IMR-90 (cell line): ENCODE measurements around the gene RAX2. TPM values are rescaled to one million over a fixed set of nuclear protein-coding genes. Genes with fewer than 3 reads are reported as not detected.

Experiments used
- ATAC-seq: fragments of 200-7000 bp; cut with Tn5 transposase; 2 replicates; pipeline ENCODE4 v1.9.1; 2020; ENCODE audit warnings: low read depth, mild to moderate bottlenecking, moderate library complexity
- BruUV-seq: library from RNA; stranded (reverse); fragments of 400-500 nt; replicated peaks from 2 replicates; lab custom pipeline; 2021; lab: Mats Ljungman, UMichigan
- CTCF ChIA-PET: fragments of 300-600 bp; formaldehyde crosslinking; extraction: SDS; loops from one replicate; lab custom pipeline; 2021; ENCODE audit warnings: antibody characterized with exemption; lab: Yijun Ruan, JAX
- POLR2A ChIA-PET: fragments of 300-600 bp; sonication (Branson Sonifier 250); formaldehyde crosslinking; loops from one replicate; lab custom pipeline; 2022; ENCODE audit warnings: antibody characterized with exemption; ENCODE audit not compliant: unreplicated experiment; lab: Charles Lee
- DNase-seq: peaks from one replicate; pipeline ENCODE4 v3.0.0; 2013
- H2AFZ ChIP-seq: replicated peaks from 2 replicates; pipeline ENCODE3; 2013; ENCODE audit warnings: low read length, mild to moderate bottlenecking; ENCODE audit not compliant: poor library complexity
- H2AK5ac ChIP-seq: 2 replicates; pipeline ENCODE4 v1.6.1; 2013; ENCODE audit warnings: low read depth, low read length, inconsistent platforms
- H2AK9ac ChIP-seq: replicated peaks from 2 replicates; pipeline ENCODE3; 2013; ENCODE audit warnings: mild to moderate bottlenecking, low read depth, low read length, moderate library complexity; ENCODE audit not compliant: poor library complexity
- H2BK120ac ChIP-seq: 2 replicates; pipeline ENCODE4 v1.6.1; 2013; ENCODE audit warnings: low read depth, low read length, inconsistent platforms
- H2BK15ac ChIP-seq: 3 replicates; pipeline ENCODE4 v1.6.1; 2013; ENCODE audit warnings: low read depth, low read length, inconsistent platforms
- H2BK20ac ChIP-seq: 2 replicates; pipeline ENCODE4 v1.6.1; 2013; ENCODE audit warnings: low read depth, mild to moderate bottlenecking, inconsistent platforms, low read length, moderate library complexity
- H2BK5ac ChIP-seq: 2 replicates; pipeline ENCODE4 v1.6.1; 2013; ENCODE audit warnings: mild to moderate bottlenecking, low read depth, low read length, inconsistent platforms; ENCODE audit not compliant: poor library complexity, severe bottlenecking
- H3K14ac ChIP-seq: replicated peaks from 2 replicates; pipeline ENCODE4 v1.6.1; 2013; ENCODE audit warnings: low read depth, low read length, inconsistent platforms
- H3K18ac ChIP-seq: 2 replicates; pipeline ENCODE4 v1.6.1; 2013; ENCODE audit warnings: low read depth, low read length, control low read depth
- H3K23ac ChIP-seq: 2 replicates; pipeline ENCODE4 v1.6.1; 2013; ENCODE audit warnings: low read depth, low read length, inconsistent platforms
- H3K27ac ChIP-seq: 2 replicates; pipeline ENCODE4 v1.5.1; 2013; ENCODE audit warnings: mild to moderate bottlenecking, control low read depth, low read length; ENCODE audit not compliant: insufficient read depth
- H3K27me3 ChIP-seq: 2 replicates; pipeline ENCODE4 v1.6.1; 2013; ENCODE audit warnings: low read length; ENCODE audit not compliant: control insufficient read depth, insufficient read depth
- H3K36me3 ChIP-seq: 2 replicates; pipeline ENCODE4 v1.6.1; 2013; ENCODE audit warnings: low read length, mixed read lengths; ENCODE audit not compliant: control insufficient read depth, insufficient read depth
- H3K4ac ChIP-seq: 2 replicates; pipeline ENCODE4 v1.6.1; 2013; ENCODE audit warnings: low read depth, low read length, inconsistent platforms
- H3K4me1 ChIP-seq: 2 replicates; pipeline ENCODE4 v1.6.1; 2013; ENCODE audit warnings: low read length, mixed read lengths; ENCODE audit not compliant: control insufficient read depth, insufficient read depth
- H3K4me2 ChIP-seq: 2 replicates; pipeline ENCODE4 v1.6.1; 2013; ENCODE audit warnings: low read depth, mild to moderate bottlenecking, control low read depth, low read length, moderate library complexity
- H3K4me3 ChIP-seq: 2 replicates; pipeline ENCODE4 v1.5.1; 2013; ENCODE audit warnings: low read depth, mild to moderate bottlenecking, control low read depth, low read length, moderate library complexity; ENCODE audit not compliant: insufficient read depth
- H3K56ac ChIP-seq: 2 replicates; pipeline ENCODE4 v1.6.1; 2013; ENCODE audit warnings: low read length, inconsistent platforms; ENCODE audit not compliant: insufficient read depth; ENCODE audit errors: extremely low read depth
- H3K79me1 ChIP-seq, 2 experiments: 2 replicates each; pipeline ENCODE4 v1.6.1; 2013; ENCODE audit warnings: low read length in 2 of 2, inconsistent platforms in 1 of 2, low read depth in 1 of 2
- H3K9ac ChIP-seq: 2 replicates; pipeline ENCODE4 v1.6.1; 2013; ENCODE audit warnings: low read depth, low read length, control low read depth
- H3K9me1 ChIP-seq: 2 replicates; pipeline ENCODE4 v1.6.1; 2013; ENCODE audit warnings: low read length, inconsistent platforms; ENCODE audit not compliant: insufficient read depth
- H3K9me3 ChIP-seq: 2 replicates; pipeline ENCODE4 v1.6.1; 2013; ENCODE audit warnings: low read length; ENCODE audit not compliant: control insufficient read depth, insufficient read depth
- H4K20me1 ChIP-seq: 2 replicates; pipeline ENCODE4 v1.6.1; 2013; ENCODE audit warnings: low read length, inconsistent platforms; ENCODE audit not compliant: insufficient read depth
- H4K5ac ChIP-seq: 2 replicates; pipeline ENCODE4 v1.6.1; 2013; ENCODE audit warnings: mild to moderate bottlenecking, low read depth, low read length, control low read depth
- H4K8ac ChIP-seq, 2 experiments: 2 replicates each; pipeline ENCODE4 v1.6.1; 2013; ENCODE audit warnings: low read depth in 2 of 2, low read length in 2 of 2, control low read depth in 1 of 2, inconsistent platforms in 1 of 2
- H4K91ac ChIP-seq: 2 replicates; pipeline ENCODE4 v1.6.1; 2013; ENCODE audit warnings: low read depth, low read length, inconsistent platforms; ENCODE audit not compliant: insufficient read depth
- ELK1 ChIP-seq: fragments of 150-350 bp; IDR thresholded peaks from 2 replicates; pipeline ENCODE4 v1.6.1; 2016; ENCODE audit warnings: low read depth, mild to moderate bottlenecking, low read length, moderate library complexity, borderline replicate concordance
- NFE2L2 ChIP-seq: fragments of 150-350 bp; IDR thresholded peaks from 2 replicates; pipeline ENCODE4 v1.6.1; 2016; ENCODE audit warnings: low read depth, mild to moderate bottlenecking, low read length
- RFX5 ChIP-seq: IDR thresholded peaks from 2 replicates; pipeline ENCODE4 v1.8.0; 2012; ENCODE audit warnings: low read depth, mild to moderate bottlenecking, low read length, moderate library complexity
- WGBS, 2 experiments: methylation state at CpG; one replicate each; pipeline versions ENCODE4 v1.1.5 to v1.1.7; 2013; ENCODE audit warnings: missing lambda C conversion rate in 2 of 2; ENCODE audit not compliant: insufficient read length in 1 of 2; ENCODE audit errors: extremely low coverage in 2 of 2; 5-methylcytosine and 5-hydroxymethylcytosine counted together
- dilution Hi-C: fragments of 300-500 bp; cut with HindIII; formaldehyde crosslinking; loops from one replicate; pipeline ENCODE4 v1.14.3; 2018; ENCODE audit warnings: low sequenced_read_pairs; ENCODE audit not compliant: unreplicated experiment
- in situ Hi-C: fragments of 300-500 bp; cut with MboI; formaldehyde crosslinking; loops from 3 replicates; pipeline ENCODE4 v1.14.3; 2019; ENCODE audit warnings: low sequenced_read_pairs, inconsistent platforms, mixed read lengths
- intact Hi-C: fragments of 100-400 bp; cut with micrococcal nuclease; formaldehyde crosslinking; loops from 2 replicates; pipeline ENCODE4 v1.10.0; 2022
- polyA plus RNA-seq, 3 experiments: library from polyadenylated mRNA; depleted of rRNA; stranded (reverse); fragments of >200 nt; gene quantifications; 2 replicates each; pipeline ENCODE4 v1.2.3, GENCODE V29; 2012; ENCODE audit warnings: low replicate concordance in 1 of 3
- total RNA-seq: library from RNA; depleted of rRNA; stranded (reverse); fragments of >200 nt; gene quantifications from 2 replicates; pipeline ENCODE4 v1.2.3, GENCODE V29; 2012
- TF ChIP-seq, protein P1 (sequence below): fragments of 150-350 bp; IDR thresholded peaks from 2 replicates; pipeline ENCODE4 v1.6.1; 2017; ENCODE audit warnings: mild to moderate bottlenecking, antibody characterized with exemption, low read length, low read depth
- TF ChIP-seq, protein P2 (sequence below): conservative IDR thresholded peaks from 2 replicates; pipeline ENCODE4 v1.5.1; 2012; ENCODE audit warnings: mild to moderate bottlenecking, low read depth, low read length, improper control_type of control experiment

The RAX2 gene
- total and polyA plus RNA-seq, 2 of the 4 experiments (the other 2 are of a cell fraction), result not detected

DNA sequence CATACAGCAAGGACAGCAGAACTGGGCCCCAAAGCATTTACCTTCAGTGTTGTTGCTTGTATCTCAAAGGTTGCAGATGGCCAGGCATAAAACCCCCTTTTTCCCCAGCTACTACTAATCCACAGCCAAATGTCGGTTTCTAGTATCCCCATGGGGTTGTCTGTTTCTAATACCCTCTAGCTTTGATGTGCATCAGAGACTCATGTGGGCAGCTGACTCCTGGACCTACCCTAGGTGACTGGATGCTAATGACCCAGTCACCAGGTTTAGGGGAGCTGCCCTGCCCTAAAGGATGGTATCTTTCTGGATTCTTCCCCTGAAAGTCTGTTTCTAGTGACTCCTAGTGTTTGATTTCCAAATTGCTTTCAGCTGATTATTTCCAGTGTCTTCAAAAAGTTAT is 39.9 kb downstream of the RAX2 start:
- Histone ChIP-seq H3K9me3 (no peaks in the 10 kb centered on the region; the same call in 1 of the 2 replicates), H3K4ac (no peak overlapping the region), H3K4me2 (no peak overlapping the region), H3K23ac (no peak overlapping the region), H4K20me1 (no peaks in the 10 kb centered on the region), H2BK5ac (no peak overlapping the region), H3K4me1 (no peaks in the 10 kb centered on the region), H3K79me1 (no peaks in the 10 kb centered on the region), H4K91ac (no peak overlapping the region), H2AFZ (no peak overlapping the region), H2BK120ac (no peak overlapping the region), H3K27me3 (peaks cover 10% of the 10 kb centered on the region), H4K8ac (no peak overlapping the region), H3K27ac (no peak overlapping the region), H3K9me1 (peaks cover under 1% of the 10 kb centered on the region; the same call in 1 of the 2 replicates), H2BK20ac (no peak overlapping the region), H4K5ac (no peak overlapping the region), H3K18ac (no peak overlapping the region), H3K14ac (no peak overlapping the region), H2AK5ac (no peak overlapping the region), H3K56ac (no peak overlapping the region), H2BK15ac (no peak overlapping the region), H3K36me3 (no peaks in the 10 kb centered on the region), H3K9ac (no peak overlapping the region), H2AK9ac (no peak overlapping the region), H3K4me3 (no peak overlapping the region)
- in situ Hi-C loops (no loop called here), dilution Hi-C loops (no loop called here), intact Hi-C loops (no loop called here)
- ChIA-PET POLR2A (no interaction called here), CTCF (interaction anchor here (0.6 kb wide), 1 partner anchor 29 kb away, joined by 4 read pairs; no protein-coding TSS in a partner anchor)
- no TSS peak for BruUV-seq
- DNase-seq, result no peak
- TF ChIP-seq RFX5, result no peak
- TF ChIP-seq, protein P1, sequence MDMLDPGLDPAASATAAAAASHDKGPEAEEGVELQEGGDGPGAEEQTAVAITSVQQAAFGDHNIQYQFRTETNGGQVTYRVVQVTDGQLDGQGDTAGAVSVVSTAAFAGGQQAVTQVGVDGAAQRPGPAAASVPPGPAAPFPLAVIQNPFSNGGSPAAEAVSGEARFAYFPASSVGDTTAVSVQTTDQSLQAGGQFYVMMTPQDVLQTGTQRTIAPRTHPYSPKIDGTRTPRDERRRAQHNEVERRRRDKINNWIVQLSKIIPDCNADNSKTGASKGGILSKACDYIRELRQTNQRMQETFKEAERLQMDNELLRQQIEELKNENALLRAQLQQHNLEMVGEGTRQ, result no peak
- TF ChIP-seq NFE2L2, result no peak
- no peak for TF ChIP-seq ELK1
- TF ChIP-seq, protein P2, sequence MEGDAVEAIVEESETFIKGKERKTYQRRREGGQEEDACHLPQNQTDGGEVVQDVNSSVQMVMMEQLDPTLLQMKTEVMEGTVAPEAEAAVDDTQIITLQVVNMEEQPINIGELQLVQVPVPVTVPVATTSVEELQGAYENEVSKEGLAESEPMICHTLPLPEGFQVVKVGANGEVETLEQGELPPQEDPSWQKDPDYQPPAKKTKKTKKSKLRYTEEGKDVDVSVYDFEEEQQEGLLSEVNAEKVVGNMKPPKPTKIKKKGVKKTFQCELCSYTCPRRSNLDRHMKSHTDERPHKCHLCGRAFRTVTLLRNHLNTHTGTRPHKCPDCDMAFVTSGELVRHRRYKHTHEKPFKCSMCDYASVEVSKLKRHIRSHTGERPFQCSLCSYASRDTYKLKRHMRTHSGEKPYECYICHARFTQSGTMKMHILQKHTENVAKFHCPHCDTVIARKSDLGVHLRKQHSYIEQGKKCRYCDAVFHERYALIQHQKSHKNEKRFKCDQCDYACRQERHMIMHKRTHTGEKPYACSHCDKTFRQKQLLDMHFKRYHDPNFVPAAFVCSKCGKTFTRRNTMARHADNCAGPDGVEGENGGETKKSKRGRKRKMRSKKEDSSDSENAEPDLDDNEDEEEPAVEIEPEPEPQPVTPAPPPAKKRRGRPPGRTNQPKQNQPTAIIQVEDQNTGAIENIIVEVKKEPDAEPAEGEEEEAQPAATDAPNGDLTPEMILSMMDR, result no peak
- 67% methylated on average over 1 of the region's 1 CpG; no CpG with 5 or more reads in 1 of the 2 experiments for WGBS, 2 experiments
- no peak for ATAC-seq
